Adrenal gland (tissue), 19 donors: Measurements from ENCODE around the gene PSTPIP2. TPM values are rescaled to one million over a fixed set of nuclear protein-coding genes. Genes with fewer than 3 reads are reported as not detected.

Experiments used
- DNase-seq, 7 donors: peaks; one replicate each; pipeline ENCODE4 v3.0.0-alpha.2; 2019 to 2020
- H3K27ac ChIP-seq, 5 donors: fragments of 200-600 bp; sonication (generic) in 4 of 5; 1 replicate in 3 of 5; 2 replicates in 2 of 5; pipeline versions ENCODE4 v1.5.1 to v1.8.0; 2016 to 2020; ENCODE audit warnings: mild to moderate bottlenecking in 1 of 5
- H3K27me3 ChIP-seq: fragments of 200-600 bp; 2 replicates; pipeline ENCODE4 v1.8.0; 2021
- H3K36me3 ChIP-seq, 2 donors: fragments of 200-600 bp; replicated peaks in 1 of 2; 1 replicate in 1 of 2; 2 replicates in 1 of 2; pipeline versions ENCODE4 v1.5.1 to v1.8.0; 2018 to 2022
- H3K4me1 ChIP-seq, 2 donors: fragments of 200-600 bp; replicated peaks in 1 of 2; 1 replicate in 1 of 2; 2 replicates in 1 of 2; pipeline versions ENCODE4 v1.5.1 to v1.8.0; 2018 to 2021
- H3K4me3 ChIP-seq, 4 donors: fragments of 200-600 bp; sonication (generic) in 3 of 4; one replicate each; pipeline ENCODE4 v1.5.1; 2016 to 2018
- H3K9me3 ChIP-seq, 3 donors: fragments of 200-600 bp; sonication (generic) in 1 of 3; replicated peaks in 1 of 3; 1 replicate in 2 of 3; 2 replicates in 1 of 3; pipeline versions ENCODE4 v1.5.1 to v1.8.0; 2016 to 2021
- POLR2A ChIP-seq, 2 donors: fragments of 450-650 bp; IDR thresholded peaks; one replicate each; pipeline ENCODE4 v1.6.1; 2017; ENCODE audit warnings: antibody characterized with exemption in 2 of 2, mild to moderate bottlenecking in 2 of 2, moderate library complexity in 1 of 2
- WGBS, 4 donors: extraction: QIAGEN DNeasy Blood & Tissue Kit in 2 of 4; methylation state at CpG; one replicate each; pipeline versions ENCODE4 v1.1.5 to v1.1.7; 2013 to 2017; 5-methylcytosine and 5-hydroxymethylcytosine counted together
- intact Hi-C, 2 donors: fragments of 100-400 bp; cut with DNase I; formaldehyde crosslinking; loops; one replicate each; pipeline versions ENCODE4 v1.14.1 to v1.15.0; 2022 to 2023
- long read RNA-seq, 10 donors: library from polyadenylated mRNA in 3 of 10; unstranded in 2 of 10; stranded (forward) in 1 of 10; transcript quantifications; one replicate each; pipeline ENCODE4 v2.0.0 and lab custom pipeline, GENCODE V29; 2021 to 2026
- polyA plus RNA-seq, 3 donors: library from polyadenylated mRNA; stranded (reverse); fragments of 200-250 nt in 2 of 3; fragments of 350-450 nt in 1 of 3; fragmentation: Illumina TruSeq in 1 of 3; extraction: RNeasy Lipid Tissue Mini Kit (QIAGEN cat#74804) in 1 of 3; gene quantifications; one replicate each; pipeline ENCODE4 v1.2.3, GENCODE V29; 2013 to 2014
- total RNA-seq, 9 donors: library from RNA; depleted of rRNA in 4 of 9; stranded (reverse); fragments of >200 nt in 4 of 9; fragments of 120-200 nt in 1 of 9; fragmentation: NEBNext Ultra II Directional in 1 of 9; extraction: Animal tissue kit (Norgen Biotek cat#: 25700) in 1 of 9; gene quantifications; one replicate each; pipeline versions ENCODE4 v1.1.0 to v1.2.4, GENCODE V29; 2013 to 2023
- TF ChIP-seq, protein P1 (sequence below), 6 experiments: fragments of 450-650 bp in 4 of 6; fragments of 200-600 bp in 2 of 6; sonication (generic) in 1 of 6; IDR thresholded peaks; 1 replicate in 5 of 6; 2 replicates in 1 of 6; pipeline versions ENCODE4 v1.5.1 to v1.8.0; 2016 to 2021; ENCODE audit warnings: antibody characterized with exemption in 6 of 6, mild to moderate bottlenecking in 2 of 6, moderate library complexity in 1 of 6
- donor health status: healthy with polysubstance abuse.
- donor health status: Bipolar disorder and iron deficiency.
- donor health status: DM: yes; HTN: yes; CAD: no.
- donor health status: DM: no; HTN: no; CAD: no.
- donor health status: DM: no; HTN: no; CAD: no.
- donor health status: DM: yes; HTN: yes; CAD: no.

The PSTPIP2 gene, protein sequence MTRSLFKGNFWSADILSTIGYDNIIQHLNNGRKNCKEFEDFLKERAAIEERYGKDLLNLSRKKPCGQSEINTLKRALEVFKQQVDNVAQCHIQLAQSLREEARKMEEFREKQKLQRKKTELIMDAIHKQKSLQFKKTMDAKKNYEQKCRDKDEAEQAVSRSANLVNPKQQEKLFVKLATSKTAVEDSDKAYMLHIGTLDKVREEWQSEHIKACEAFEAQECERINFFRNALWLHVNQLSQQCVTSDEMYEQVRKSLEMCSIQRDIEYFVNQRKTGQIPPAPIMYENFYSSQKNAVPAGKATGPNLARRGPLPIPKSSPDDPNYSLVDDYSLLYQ
- 10 to 100 TPM in 3 of 9 donors, 1 to 10 TPM in 6; 5.3 to 17.8 (median 8.7) TPM for total RNA-seq
- 1 to 10 TPM; 6.6 to 9.1 (median 7.0) TPM for polyA plus RNA-seq
- long read RNA-seq, donor 1, partial matches to known transcripts, result 0 of 3 reads
- long read RNA-seq, donor 1, other reads (novel, unspliced or antisense), result 0 of 3 reads
- long read RNA-seq, donor 2, partial matches to known transcripts, result 0 of 1 reads
- long read RNA-seq, donor 2, other reads (novel, unspliced or antisense), result 0 of 1 reads
- long read RNA-seq, donor 3, result 0 reads
- long read RNA-seq, donor 4, partial matches to known transcripts, result 2 of 7 reads
- long read RNA-seq, donor 4, other reads (novel, unspliced or antisense), result 0 of 7 reads
- long read RNA-seq, donor 5, transcript PSTPIP2-201 (15 exons, 3,000 nt), result major isoform, 13 of 18 reads
- long read RNA-seq, donor 5, partial matches to known transcripts, result 1 of 18 reads
- long read RNA-seq, donor 5, other reads (novel, unspliced or antisense), result 4 of 18 reads
- long read RNA-seq, donor 6, partial matches to known transcripts, result 1 of 9 reads
- long read RNA-seq, donor 6, other reads (novel, unspliced or antisense), result 1 of 9 reads
- long read RNA-seq, donor 7, result 0 reads
- long read RNA-seq, donor 8, result 0 reads
- long read RNA-seq, donor 9, result 0 reads
- long read RNA-seq, donor 10, result 0 reads

GRCh38 chr18:46071653-46072375 is at the start of gene PSTPIP2:
TSS of gene PSTPIP2 (minus strand) at chr18:46072260. CDS start at chr18:46072188, 72 bp downstream.
- Histone ChIP-seq H3K27ac (peak within 1 kb of the TSS in 1 of 5 donors; percentile 35), H3K4me3 (peak within 1 kb of the TSS in 3 of 4 donors; percentile 51 to 60 (median 60)), H3K9me3 (no peaks in the 10 kb centered on the region), H3K27me3 (no peaks in the 10 kb centered on the region), H3K36me3 (no peaks in the 10 kb centered on the region), H3K4me1 (peaks cover 8 to 15% of the 10 kb centered on the region in 2 donors)
- WGBS, 4 donors, result 0 to 1% (median 0%) methylated on average over 6 to 75 of the region's 75 CpGs
- peak; percentile 66 to 81 (median 74) for DNase-seq
- TF ChIP-seq, protein P1, sequence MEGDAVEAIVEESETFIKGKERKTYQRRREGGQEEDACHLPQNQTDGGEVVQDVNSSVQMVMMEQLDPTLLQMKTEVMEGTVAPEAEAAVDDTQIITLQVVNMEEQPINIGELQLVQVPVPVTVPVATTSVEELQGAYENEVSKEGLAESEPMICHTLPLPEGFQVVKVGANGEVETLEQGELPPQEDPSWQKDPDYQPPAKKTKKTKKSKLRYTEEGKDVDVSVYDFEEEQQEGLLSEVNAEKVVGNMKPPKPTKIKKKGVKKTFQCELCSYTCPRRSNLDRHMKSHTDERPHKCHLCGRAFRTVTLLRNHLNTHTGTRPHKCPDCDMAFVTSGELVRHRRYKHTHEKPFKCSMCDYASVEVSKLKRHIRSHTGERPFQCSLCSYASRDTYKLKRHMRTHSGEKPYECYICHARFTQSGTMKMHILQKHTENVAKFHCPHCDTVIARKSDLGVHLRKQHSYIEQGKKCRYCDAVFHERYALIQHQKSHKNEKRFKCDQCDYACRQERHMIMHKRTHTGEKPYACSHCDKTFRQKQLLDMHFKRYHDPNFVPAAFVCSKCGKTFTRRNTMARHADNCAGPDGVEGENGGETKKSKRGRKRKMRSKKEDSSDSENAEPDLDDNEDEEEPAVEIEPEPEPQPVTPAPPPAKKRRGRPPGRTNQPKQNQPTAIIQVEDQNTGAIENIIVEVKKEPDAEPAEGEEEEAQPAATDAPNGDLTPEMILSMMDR (IDR thresholded peaks at IDR 0.05), result peak in 1 of 6 experiments; percentile 1
- peak in 1 of 2 donors; percentile 59 for TF ChIP-seq POLR2A (IDR thresholded peaks at IDR 0.05)
- intact Hi-C loops, result loop anchor here (5.0 to 10.0 kb wide), 3 partner anchors 95 to 407 kb away; no protein-coding TSS in a partner anchor

GRCh38 chr18:46113751-46114150 is 41.7 kb upstream of the PSTPIP2 start:
- Histone ChIP-seq H3K27ac (no peak overlapping the region), H3K36me3 (peaks cover 0 to 9% of the 10 kb centered on the region in 2 donors), H3K4me1 (no peaks in the 10 kb centered on the region), H3K27me3 (no peaks in the 10 kb centered on the region), H3K9me3 (no peaks in the 10 kb centered on the region), H3K4me3 (no peak overlapping the region)
- intact Hi-C loops, result no loop called here
- no peak for TF ChIP-seq POLR2A (IDR thresholded peaks at IDR 0.05)
- TF ChIP-seq, protein P1 (IDR thresholded peaks at IDR 0.05), result no peak
- no peak for DNase-seq
- WGBS, 4 donors, result 83 to 98% (median 94%) methylated on average over 1 of the region's 1 CpG

DNA sequence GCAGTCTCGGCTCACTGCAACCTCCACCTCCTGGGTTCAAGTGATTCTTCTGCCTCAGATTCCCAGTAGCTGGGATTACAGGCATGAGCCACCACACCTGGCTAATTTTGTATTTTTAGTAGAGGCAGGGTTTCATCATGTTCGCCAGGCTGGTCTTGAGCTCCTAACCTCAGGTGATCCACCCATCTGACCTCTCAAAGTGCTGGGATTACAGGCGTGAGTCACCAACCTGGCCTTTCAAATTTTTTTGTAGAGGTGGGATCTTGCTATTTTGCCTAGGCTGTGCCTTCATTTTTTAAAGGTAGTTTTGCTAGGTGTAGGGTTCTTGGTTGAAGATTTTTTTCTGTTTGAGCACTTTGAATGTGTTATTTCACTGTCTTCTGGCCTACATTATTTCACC is 38.3 kb upstream of the PSTPIP2 start:
- DNase-seq, result no peak
- no peak overlapping the region for H3K27ac ChIP-seq
- no peak for TF ChIP-seq POLR2A (IDR thresholded peaks at IDR 0.05)
- TF ChIP-seq, protein P1 (IDR thresholded peaks at IDR 0.05), result no peak
- no peaks in the 10 kb centered on the region for H3K4me1 ChIP-seq
- no peaks in the 10 kb centered on the region for H3K27me3 ChIP-seq
- peaks cover 0 to 9% of the 10 kb centered on the region in 2 donors for H3K36me3 ChIP-seq
- no peak overlapping the region for H3K4me3 ChIP-seq
- no peaks in the 10 kb centered on the region for H3K9me3 ChIP-seq
- WGBS, 4 donors, result 86 to 97% (median 95%) methylated on average over 3 of the region's 3 CpGs
- intact Hi-C loops, result no loop called here
